GM12878 (cell line): ENCODE results near the gene DKC1. TPM values are rescaled to one million over a fixed set of nuclear protein-coding genes. Genes with fewer than 3 reads are reported as not detected.

Experiments
- ATAC-seq: fragments of 200-7000 bp; cut with Tn5 transposase; 3 replicates; pipeline ENCODE4 v1.9.1; 2020; ENCODE audit warnings: mild to moderate bottlenecking, moderate library complexity
- BruUV-seq: library from RNA; stranded (reverse); fragments of 400-500 nt; replicated peaks from 2 replicates; lab custom pipeline; 2021; lab: Mats Ljungman, UMichigan
- CTCF ChIA-PET: fragments of 300-600 bp; sonication (Branson Sonifier 250); formaldehyde crosslinking; extraction: SDS; loops from one replicate; lab custom pipeline; 2021; ENCODE audit warnings: inconsistent platforms; lab: Yijun Ruan, JAX
- POLR2A ChIA-PET: fragments of 350-600 bp; formaldehyde crosslinking; extraction: SDS; loops from one replicate; lab custom pipeline; 2021; ENCODE audit warnings: inconsistent platforms; lab: Charles Lee
- RAD21 ChIA-PET: fragments of 300-600 bp; sonication (Branson Sonifier 250); formaldehyde crosslinking; loops from one replicate; lab custom pipeline; 2023; ENCODE audit warnings: antibody characterized with exemption; ENCODE audit not compliant: unreplicated experiment; lab: Charles Lee
- SMC1A ChIA-PET: fragments of 300-600 bp; sonication (Branson Sonifier 250); formaldehyde crosslinking; loops from one replicate; lab custom pipeline; 2023; ENCODE audit not compliant: unreplicated experiment, uncharacterized antibody; lab: Charles Lee
- DNase-seq: peaks from one replicate; pipeline ENCODE4 v3.0.0-alpha.2; 2011; ENCODE audit warnings: low read depth, low spot score
- FAIRE-seq: peaks from 3 replicates; lab custom pipeline; 2011; peaks lifted over from hg19 to GRCh38; lab: Jason Lieb, UNC
- H2AFZ ChIP-seq: 2 replicates; pipeline ENCODE4 v1.6.0; 2011; ENCODE audit warnings: low read depth, low read length, control low read depth; ENCODE audit not compliant: control insufficient read depth
- H3K27ac ChIP-seq: 2 replicates; pipeline ENCODE4 v1.5.1; 2011; ENCODE audit warnings: control low read depth; ENCODE audit not compliant: control insufficient read depth, insufficient read depth
- H3K27me3 ChIP-seq, 2 experiments: replicated peaks in 1 of 2; 2 replicates each; pipeline versions ENCODE4 v1.6.0 to v1.6.1; 2011; ENCODE audit warnings: low read length in 1 of 2; ENCODE audit not compliant: control insufficient read depth in 2 of 2, insufficient read depth in 2 of 2
- H3K36me3 ChIP-seq, 2 experiments: 2 replicates each; pipeline ENCODE4 v1.5.1; 2011; ENCODE audit warnings: low read length in 1 of 2; ENCODE audit not compliant: control insufficient read depth in 2 of 2, insufficient read depth in 2 of 2
- H3K4me1 ChIP-seq: 2 replicates; pipeline ENCODE4 v1.6.1; 2011; ENCODE audit warnings: mild to moderate bottlenecking, low read length, moderate library complexity, mixed read lengths; ENCODE audit not compliant: control insufficient read depth, insufficient read depth
- H3K4me2 ChIP-seq: 2 replicates; pipeline ENCODE4 v1.6.0; 2011; ENCODE audit warnings: control low read depth; ENCODE audit not compliant: control insufficient read depth, insufficient read depth
- H3K4me3 ChIP-seq: fragments of 200-600 bp; sonication (generic); 2 replicates; pipeline ENCODE4 v1.5.1; 2016
- H3K79me2 ChIP-seq: 2 replicates; pipeline ENCODE4 v1.6.0; 2011; ENCODE audit warnings: low read length; ENCODE audit not compliant: control insufficient read depth, insufficient read depth
- H3K9ac ChIP-seq: 2 replicates; pipeline ENCODE4 v1.8.0; 2011; ENCODE audit warnings: low read length, control low read depth, mixed read lengths; ENCODE audit not compliant: control insufficient read depth, insufficient read depth
- H3K9me3 ChIP-seq: replicated peaks from 3 replicates; pipeline ENCODE4 v1.5.1; 2011; ENCODE audit warnings: mild to moderate bottlenecking, low read length; ENCODE audit not compliant: control insufficient read depth, insufficient read depth
- H4K20me1 ChIP-seq: 2 replicates; pipeline ENCODE4 v1.6.0; 2011; ENCODE audit not compliant: control insufficient read depth, insufficient read depth
- ATF2 ChIP-seq: IDR thresholded peaks from 2 replicates; pipeline ENCODE4 v1.6.1; 2012; ENCODE audit warnings: low read length, inconsistent platforms
- ATF7 ChIP-seq: fragments of 450-650 bp; IDR thresholded peaks from 2 replicates; pipeline ENCODE4 v1.6.1; 2016; ENCODE audit warnings: low read depth, mild to moderate bottlenecking
- BMI1 ChIP-seq: fragments of 450-650 bp; IDR thresholded peaks from 2 replicates; pipeline ENCODE4 v1.6.1; 2016; ENCODE audit warnings: mild to moderate bottlenecking, moderate library complexity, borderline replicate concordance
- CBX3 ChIP-seq: fragments of 200-600 bp; sonication (generic); IDR thresholded peaks from 2 replicates; pipeline ENCODE4 v1.6.1; 2016; ENCODE audit warnings: low read depth, borderline replicate concordance
- CEBPB ChIP-seq, 2 experiments: fragments of 150-350 bp in 1 of 2; IDR thresholded peaks; 2 replicates each; pipeline ENCODE4 v1.6.1; 2012 to 2014; ENCODE audit warnings: low read depth in 2 of 2, low read length in 2 of 2, borderline replicate concordance in 1 of 2, inconsistent platforms in 1 of 2
- CHD1 ChIP-seq: IDR thresholded peaks from 2 replicates; pipeline ENCODE4 v1.6.1; 2012; ENCODE audit warnings: low read depth, low read length, improper control_type of control experiment
- CREM ChIP-seq: IDR thresholded peaks from 2 replicates; pipeline ENCODE4 v1.6.1; 2014; ENCODE audit warnings: antibody characterized with exemption, low read depth
- IRF4 ChIP-seq: IDR thresholded peaks from 2 replicates; pipeline ENCODE4 v1.6.1; 2011; ENCODE audit warnings: low read depth, low read length
- JUNB ChIP-seq: IDR thresholded peaks from 2 replicates; pipeline ENCODE4 v1.6.1; 2016; ENCODE audit warnings: antibody characterized with exemption, mild to moderate bottlenecking
- KAT2A ChIP-seq: conservative IDR thresholded peaks from 2 replicates; pipeline ENCODE4 v1.6.1; 2011; ENCODE audit warnings: low read depth, low read length; ENCODE audit not compliant: control insufficient read depth
- NFYB ChIP-seq: IDR thresholded peaks from 2 replicates; pipeline ENCODE4 v1.6.1; 2011; ENCODE audit warnings: low read depth, mild to moderate bottlenecking, low read length, improper control_type of control experiment, moderate library complexity; ENCODE audit not compliant: insufficient read depth
- PAX8 ChIP-seq: fragments of 450-650 bp; IDR thresholded peaks from 2 replicates; pipeline ENCODE4 v1.6.1; 2017; ENCODE audit warnings: mild to moderate bottlenecking, moderate library complexity
- PRDM15 ChIP-seq: fragments of 450-650 bp; formaldehyde crosslinking; IDR thresholded peaks from 2 replicates; pipeline ENCODE4 v1.4.0; 2020; ENCODE audit warnings: mild to moderate bottlenecking, moderate library complexity
- SMAD5 ChIP-seq: IDR thresholded peaks from 2 replicates; pipeline ENCODE4 v1.6.1; 2016; ENCODE audit warnings: antibody characterized with exemption, low read depth
- SREBF2 ChIP-seq: IDR thresholded peaks from 2 replicates; pipeline ENCODE4 v1.6.1; 2012; ENCODE audit warnings: mild to moderate bottlenecking, low read length
- STAT3 ChIP-seq: IDR thresholded peaks from 2 replicates; pipeline ENCODE4 v1.6.1; 2011; ENCODE audit warnings: low read depth, low read length, improper control_type of control experiment
- YY1 ChIP-seq: IDR thresholded peaks from 2 replicates; pipeline ENCODE4 v1.6.1; 2011; ENCODE audit warnings: low read depth, mild to moderate bottlenecking, low read length
- ZBTB33 ChIP-seq: fragments of 450-650 bp; IDR thresholded peaks from 2 replicates; pipeline ENCODE4 v1.6.1; 2017; ENCODE audit warnings: mild to moderate bottlenecking
- WGBS: methylation state at CpG from one replicate; pipeline ENCODE4 v1.1.6; 2016; ENCODE audit warnings: low lambda C conversion rate; ENCODE audit not compliant: insufficient replicate concordance, insufficient coverage; ENCODE audit errors: missing lambda C conversion rate; 5-methylcytosine and 5-hydroxymethylcytosine counted together
- in situ Hi-C: fragments of 300-500 bp; cut with MboI; formaldehyde crosslinking; loops from 9 replicates; pipeline ENCODE4 v1.14.3; 2018; ENCODE audit warnings: mixed read lengths
- intact Hi-C: fragments of 100-400 bp; cut with micrococcal nuclease; formaldehyde crosslinking; loops from one replicate; pipeline ENCODE4 v1.14.2; 2022; ENCODE audit not compliant: unreplicated experiment
- polyA plus RNA-seq, 11 experiments: library from polyadenylated mRNA; depleted of rRNA in 4 of 11; unstranded in 6 of 11; stranded (reverse) in 5 of 11; fragments of >200 nt; fragmentation: Nextera tagmentation in 4 of 11; fragmentation: Illumina TruSeq in 1 of 11; extraction: Ambion mirVana in 4 of 11; extraction: Trizol in 1 of 11; gene quantifications; 1 replicate in 1 of 11; 2 replicates in 10 of 11; pipeline versions ENCODE4 v1.2.1 to v1.2.3, GENCODE V29; 2011 to 2016; ENCODE audit warnings: inconsistent platforms in 2 of 11, missing spikeins in 2 of 11, low read depth in 1 of 11
- total RNA-seq, 4 experiments: library from RNA; depleted of rRNA in 3 of 4; stranded (reverse); fragments of >200 nt in 3 of 4; fragmentation: Illumina TruSeq in 1 of 4; extraction: Trizol in 1 of 4; gene quantifications; 2 replicates each; pipeline versions ENCODE4 v1.2.1 to v1.2.3, GENCODE V29; 2013 to 2021

The DKC1 gene
- total and polyA plus RNA-seq, 10 of the 15 experiments (the other 5 are each of a cell fraction or from before 2014, with no cell fraction given): 70.1 to 159 (median 116) TPM

- Histone ChIP-seq H3K9ac (no peak overlapping the region), H3K4me1 (peaks cover 23% of the 10 kb centered on the region), H3K27me3 (no peaks in the 10 kb centered on the region), H3K27ac (no peak overlapping the region), H2AFZ (no peak overlapping the region), H3K4me3 (no peak overlapping the region), H3K36me3 (no peaks in the 10 kb centered on the region), H3K79me2 (no peaks in the 10 kb centered on the region), H3K9me3 (no peaks in the 10 kb centered on the region; the same call in 2 of the 3 replicates), H3K4me2 (no peak overlapping the region), H4K20me1 (no peaks in the 10 kb centered on the region)
- FAIRE-seq (no peak), DNase-seq (no peak), ATAC-seq (no peak)
- ChIA-PET RAD21 (interaction anchor here (2.4 kb wide), 1 partner anchor 29 kb away, joined by 10 read pairs; no protein-coding TSS in a partner anchor), CTCF (no interaction called here), SMC1A (interaction anchor here (1.1 to 1.7 kb wide), 2 partner anchors 13 to 28 kb away, joined by 3 to 4 read pairs; no protein-coding TSS in a partner anchor), POLR2A (no interaction called here)
- no TSS peak for BruUV-seq
- in situ Hi-C loops: no loop called here
- intact Hi-C loops: no loop called here
- 38% methylated on average over 4 of the region's 4 CpGs for WGBS
- TF ChIP-seq ZBTB33 (no peak), CREM (no peak), ATF7 (no peak), NFYB (no peak), IRF4 (no peak), STAT3 (no peak), CEBPB (IDR thresholded peaks at IDR 0.05; ENCODE audit: borderline replicate concordance in 1 of 2, low read depth in 2 of 2, low read length in 2 of 2) (no peak), CHD1 (no peak), SREBF2 (no peak), PAX8 (no peak), JUNB (no peak), KAT2A (no peak), PRDM15 (no peak), SMAD5 (no peak), CBX3 (no peak), ATF2 (no peak), YY1 (no peak), BMI1 (no peak)
Observed at GRCh38 chrX:154720067-154720466, 42.6 kb upstream of the DKC1 start.
